ENCODE measurements around the gene CRB3. TPM values are rescaled to one million over a fixed set of nuclear protein-coding genes. Genes with fewer than 3 reads are reported as not detected.
A peak's percentile ranks its signal among the peaks of the same experiment; 100 is the strongest.

CRB3 gene
- total and polyA plus RNA-seq, 9 of the 15 experiments (the other 6 are each of a cell fraction or from before 2014, with no cell fraction given): 0.49 TPM; not detected in 8

DNA sequence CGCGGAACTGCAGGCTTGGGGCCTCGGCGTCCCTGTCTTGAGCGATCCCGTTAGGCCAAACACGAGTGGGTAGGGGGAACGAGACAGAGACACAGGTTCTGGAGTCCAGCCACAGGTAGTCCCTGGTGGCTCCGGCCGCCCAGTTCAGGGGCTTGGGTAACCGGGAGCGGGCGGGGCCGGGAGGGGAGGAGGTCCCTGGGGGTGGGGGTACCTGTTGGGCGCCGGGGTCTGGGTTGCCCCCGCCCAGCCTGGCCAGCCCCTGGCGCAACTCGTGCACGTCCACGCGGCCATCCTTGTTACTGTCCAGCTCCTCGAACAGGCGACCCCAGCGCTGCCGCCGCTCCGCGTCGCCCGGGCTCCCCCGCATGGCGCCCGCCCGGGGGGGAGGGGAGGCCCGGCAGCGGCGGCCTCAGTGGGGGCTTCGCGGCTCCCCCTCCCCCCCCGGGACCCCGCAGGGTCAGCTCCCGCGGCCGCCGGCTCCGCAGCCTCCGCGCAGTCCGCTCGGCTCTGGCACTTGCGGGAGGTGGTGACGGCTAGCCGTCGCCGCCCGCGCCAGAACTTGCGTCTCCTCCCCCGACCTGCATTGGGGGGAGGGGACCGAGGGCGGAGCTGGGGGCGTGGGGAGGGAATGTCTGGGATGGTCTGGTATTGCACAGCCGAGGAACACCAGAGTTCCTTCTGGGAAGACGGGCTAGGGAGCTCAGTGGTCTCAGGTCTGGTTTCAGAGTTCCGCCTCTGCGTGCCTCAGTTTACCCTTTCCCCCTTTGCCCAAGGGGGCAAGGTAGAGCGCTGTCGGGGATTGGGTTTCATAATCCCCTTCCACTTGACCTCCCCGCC, 4.6 kb upstream of the CRB3 start, which contains the start of gene SLC25A23 (continued):
- TF ChIP-seq, protein P1, sequence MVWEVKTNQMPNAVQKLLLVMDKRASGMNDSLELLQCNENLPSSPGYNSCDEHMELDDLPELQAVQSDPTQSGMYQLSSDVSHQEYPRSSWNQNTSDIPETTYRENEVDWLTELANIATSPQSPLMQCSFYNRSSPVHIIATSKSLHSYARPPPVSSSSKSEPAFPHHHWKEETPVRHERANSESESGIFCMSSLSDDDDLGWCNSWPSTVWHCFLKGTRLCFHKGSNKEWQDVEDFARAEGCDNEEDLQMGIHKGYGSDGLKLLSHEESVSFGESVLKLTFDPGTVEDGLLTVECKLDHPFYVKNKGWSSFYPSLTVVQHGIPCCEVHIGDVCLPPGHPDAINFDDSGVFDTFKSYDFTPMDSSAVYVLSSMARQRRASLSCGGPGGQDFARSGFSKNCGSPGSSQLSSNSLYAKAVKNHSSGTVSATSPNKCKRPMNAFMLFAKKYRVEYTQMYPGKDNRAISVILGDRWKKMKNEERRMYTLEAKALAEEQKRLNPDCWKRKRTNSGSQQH (CRISPR knock-in tag; IDR thresholded peaks at IDR 0.05): 0 out of 2 replicates have a peak, but pooled peaks have one; percentile 10
- TF ChIP-seq, protein P2, sequence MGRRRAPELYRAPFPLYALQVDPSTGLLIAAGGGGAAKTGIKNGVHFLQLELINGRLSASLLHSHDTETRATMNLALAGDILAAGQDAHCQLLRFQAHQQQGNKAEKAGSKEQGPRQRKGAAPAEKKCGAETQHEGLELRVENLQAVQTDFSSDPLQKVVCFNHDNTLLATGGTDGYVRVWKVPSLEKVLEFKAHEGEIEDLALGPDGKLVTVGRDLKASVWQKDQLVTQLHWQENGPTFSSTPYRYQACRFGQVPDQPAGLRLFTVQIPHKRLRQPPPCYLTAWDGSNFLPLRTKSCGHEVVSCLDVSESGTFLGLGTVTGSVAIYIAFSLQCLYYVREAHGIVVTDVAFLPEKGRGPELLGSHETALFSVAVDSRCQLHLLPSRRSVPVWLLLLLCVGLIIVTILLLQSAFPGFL (CRISPR knock-in tag; IDR thresholded peaks at IDR 0.05): 0 out of 2 replicates have a peak, but pooled peaks have one; percentile 45
- TF ChIP-seq CXXC5 (CRISPR knock-in tag; IDR thresholded peaks at IDR 0.05) (peak; percentile 67), POLR2H (tag; IDR thresholded peaks at IDR 0.05; ENCODE audit: low read depth) (no peak), YY1 (IDR thresholded peaks at IDR 0.05; ENCODE audit: borderline replicate concordance in 1 of 3, control insufficient read depth in 1 of 3, extremely low read depth in 1 of 3, insufficient read depth in 3 of 3, insufficient read length in 1 of 3, insufficient replicate concordance in 2 of 3, low read depth in 1 of 3, low read length in 2 of 3) (peak in 2 of 3 experiments; percentile 32 to 59), BCOR (IDR thresholded peaks at IDR 0.05) (peak; percentile 99), CEBPG (CRISPR knock-in tag; IDR thresholded peaks at IDR 0.05) (no peak; the same call in 1 of the 2 replicates), CEBPG (tag; conservative IDR thresholded peaks at IDR 0.05 in 1 of 2, IDR thresholded peaks at IDR 0.05 in 1 of 2) (peak in 1 of 2 experiments; percentile 33; a peak in 1 of 4 replicates), PCBP2 (IDR thresholded peaks at IDR 0.05; ENCODE audit: low read depth, low read length, poor library complexity, severe bottlenecking) (no peak), OTX1 (CRISPR knock-in tag; IDR thresholded peaks at IDR 0.05) (0 out of 2 replicates have a peak, but pooled peaks have one; percentile 61), POLR2G (IDR thresholded peaks at IDR 0.05; ENCODE audit: low read depth, low read length) (peak; percentile 80), L3MBTL2 (IDR thresholded peaks at IDR 0.05) (peak; percentile 49; the same call in 1 of the 2 replicates), MAZ (CRISPR knock-in tag; conservative IDR thresholded peaks at IDR 0.05 in 1 of 2, IDR thresholded peaks at IDR 0.05 in 1 of 2) (peak in 1 of 2 experiments; percentile 30; a peak in 1 of 4 replicates), NFIC (IDR thresholded peaks at IDR 0.05) (0 out of 2 replicates have a peak, but pooled peaks have one; percentile 6), PHF8 (IDR thresholded peaks at IDR 0.05; ENCODE audit: borderline replicate concordance, low read length) (peak; percentile 54; the same call in 1 of the 2 replicates), HDAC2 (IDR thresholded peaks at IDR 0.05) (peak; percentile 33; the same call in 1 of the 2 replicates)
- TF ChIP-seq, protein P3, sequence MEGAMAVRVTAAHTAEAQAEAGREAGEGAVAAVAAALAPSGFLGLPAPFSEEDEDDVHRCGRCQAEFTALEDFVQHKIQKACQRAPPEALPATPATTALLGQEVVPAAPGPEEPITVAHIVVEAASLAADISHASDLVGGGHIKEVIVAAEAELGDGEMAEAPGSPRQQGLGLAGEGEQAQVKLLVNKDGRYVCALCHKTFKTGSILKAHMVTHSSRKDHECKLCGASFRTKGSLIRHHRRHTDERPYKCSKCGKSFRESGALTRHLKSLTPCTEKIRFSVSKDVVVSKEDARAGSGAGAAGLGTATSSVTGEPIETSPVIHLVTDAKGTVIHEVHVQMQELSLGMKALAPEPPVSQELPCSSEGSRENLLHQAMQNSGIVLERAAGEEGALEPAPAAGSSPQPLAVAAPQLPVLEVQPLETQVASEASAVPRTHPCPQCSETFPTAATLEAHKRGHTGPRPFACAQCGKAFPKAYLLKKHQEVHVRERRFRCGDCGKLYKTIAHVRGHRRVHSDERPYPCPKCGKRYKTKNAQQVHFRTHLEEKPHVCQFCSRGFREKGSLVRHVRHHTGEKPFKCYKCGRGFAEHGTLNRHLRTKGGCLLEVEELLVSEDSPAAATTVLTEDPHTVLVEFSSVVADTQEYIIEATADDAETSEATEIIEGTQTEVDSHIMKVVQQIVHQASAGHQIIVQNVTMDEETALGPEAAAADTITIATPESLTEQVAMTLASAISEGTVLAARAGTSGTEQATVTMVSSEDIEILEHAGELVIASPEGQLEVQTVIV (CRISPR knock-in tag; IDR thresholded peaks at IDR 0.05; ENCODE audit: borderline replicate concordance): no peak
- TF ChIP-seq, protein P4, sequence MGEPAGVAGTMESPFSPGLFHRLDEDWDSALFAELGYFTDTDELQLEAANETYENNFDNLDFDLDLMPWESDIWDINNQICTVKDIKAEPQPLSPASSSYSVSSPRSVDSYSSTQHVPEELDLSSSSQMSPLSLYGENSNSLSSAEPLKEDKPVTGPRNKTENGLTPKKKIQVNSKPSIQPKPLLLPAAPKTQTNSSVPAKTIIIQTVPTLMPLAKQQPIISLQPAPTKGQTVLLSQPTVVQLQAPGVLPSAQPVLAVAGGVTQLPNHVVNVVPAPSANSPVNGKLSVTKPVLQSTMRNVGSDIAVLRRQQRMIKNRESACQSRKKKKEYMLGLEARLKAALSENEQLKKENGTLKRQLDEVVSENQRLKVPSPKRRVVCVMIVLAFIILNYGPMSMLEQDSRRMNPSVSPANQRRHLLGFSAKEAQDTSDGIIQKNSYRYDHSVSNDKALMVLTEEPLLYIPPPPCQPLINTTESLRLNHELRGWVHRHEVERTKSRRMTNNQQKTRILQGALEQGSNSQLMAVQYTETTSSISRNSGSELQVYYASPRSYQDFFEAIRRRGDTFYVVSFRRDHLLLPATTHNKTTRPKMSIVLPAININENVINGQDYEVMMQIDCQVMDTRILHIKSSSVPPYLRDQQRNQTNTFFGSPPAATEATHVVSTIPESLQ (CRISPR knock-in tag; IDR thresholded peaks at IDR 0.05): 0 out of 2 replicates have a peak, but pooled peaks have one; percentile 1

Data from K562 (cell line).